Right atrium auricular region (tissue), 2 donors: ENCODE data around the gene MRPS15. TPM values are rescaled to one million over a fixed set of nuclear protein-coding genes. Genes with fewer than 3 reads are reported as not detected.
A peak's percentile ranks its signal among the peaks of the same experiment; 100 is the strongest.

Experiments
- DNase-seq: peaks from one replicate; pipeline ENCODE4 v3.0.0-alpha.2; 2019; ENCODE audit warnings: low spot score
- H3K27ac ChIP-seq, 2 donors: fragments of 200-600 bp; sonication (generic); 1 replicate in 1 of 2; 2 replicates in 1 of 2; pipeline ENCODE4 v1.5.1; 2016 to 2019
- H3K27me3 ChIP-seq, 2 donors: fragments of 200-600 bp; sonication (generic); one replicate each; pipeline versions ENCODE4 v1.5.1 to v1.6.0; 2017 to 2019
- H3K36me3 ChIP-seq: fragments of 200-600 bp; sonication (generic); one replicate; pipeline ENCODE4 v1.5.1; 2016
- H3K4me1 ChIP-seq, 2 donors: fragments of 200-600 bp; sonication (generic); one replicate each; pipeline versions ENCODE4 v1.5.1 to v1.6.0; 2017 to 2019
- H3K4me3 ChIP-seq, 2 donors: fragments of 200-600 bp; sonication (generic); 1 replicate in 1 of 2; 2 replicates in 1 of 2; pipeline ENCODE4 v1.5.1; 2017 to 2019; ENCODE audit warnings: mild to moderate bottlenecking in 1 of 2, moderate library complexity in 1 of 2
- H3K9me3 ChIP-seq, 2 donors: fragments of 200-600 bp; sonication (generic); one replicate each; pipeline ENCODE4 v1.5.1; 2019
- total RNA-seq, 2 donors: library from RNA; depleted of rRNA; stranded (reverse); fragments of >200 nt; gene quantifications; one replicate each; pipeline ENCODE4 v1.1.0, GENCODE V29; 2016
- TF ChIP-seq, protein P1 (sequence below), 2 donors: fragments of 200-600 bp; sonication (generic); IDR thresholded peaks; one replicate each; pipeline ENCODE4 v1.5.1; 2019; ENCODE audit warnings: antibody characterized with exemption in 2 of 2

MRPS15 gene
- total RNA-seq, 2 donors from 2014 or later, result 81.4 to 93.4 TPM

- H3K36me3 ChIP-seq, result no peaks in the 10 kb centered on the region
- H3K4me3 ChIP-seq, result no peak overlapping the region
- DNase-seq, result peak; percentile 74
- H3K27me3 ChIP-seq, result no peaks in the 10 kb centered on the region
- no peaks in the 10 kb centered on the region for H3K9me3 ChIP-seq
- H3K4me1 ChIP-seq, result peaks cover 0 to 5% of the 10 kb centered on the region in 2 donors
- TF ChIP-seq, protein P1, sequence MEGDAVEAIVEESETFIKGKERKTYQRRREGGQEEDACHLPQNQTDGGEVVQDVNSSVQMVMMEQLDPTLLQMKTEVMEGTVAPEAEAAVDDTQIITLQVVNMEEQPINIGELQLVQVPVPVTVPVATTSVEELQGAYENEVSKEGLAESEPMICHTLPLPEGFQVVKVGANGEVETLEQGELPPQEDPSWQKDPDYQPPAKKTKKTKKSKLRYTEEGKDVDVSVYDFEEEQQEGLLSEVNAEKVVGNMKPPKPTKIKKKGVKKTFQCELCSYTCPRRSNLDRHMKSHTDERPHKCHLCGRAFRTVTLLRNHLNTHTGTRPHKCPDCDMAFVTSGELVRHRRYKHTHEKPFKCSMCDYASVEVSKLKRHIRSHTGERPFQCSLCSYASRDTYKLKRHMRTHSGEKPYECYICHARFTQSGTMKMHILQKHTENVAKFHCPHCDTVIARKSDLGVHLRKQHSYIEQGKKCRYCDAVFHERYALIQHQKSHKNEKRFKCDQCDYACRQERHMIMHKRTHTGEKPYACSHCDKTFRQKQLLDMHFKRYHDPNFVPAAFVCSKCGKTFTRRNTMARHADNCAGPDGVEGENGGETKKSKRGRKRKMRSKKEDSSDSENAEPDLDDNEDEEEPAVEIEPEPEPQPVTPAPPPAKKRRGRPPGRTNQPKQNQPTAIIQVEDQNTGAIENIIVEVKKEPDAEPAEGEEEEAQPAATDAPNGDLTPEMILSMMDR (IDR thresholded peaks at IDR 0.05), result no peak
- H3K27ac ChIP-seq, result peak overlapping the region in 1 of 2 donors; percentile 25
Measured at GRCh38 chr1:36486439-36487335, 22.5 kb upstream of the MRPS15 start.

- no peak overlapping the region for H3K27ac ChIP-seq
- H3K4me3 ChIP-seq, result no peak overlapping the region
- TF ChIP-seq, protein P1 (IDR thresholded peaks at IDR 0.05), result no peak
- H3K27me3 ChIP-seq, result no peaks in the 10 kb centered on the region
- H3K4me1 ChIP-seq, result peaks cover 0 to 11% of the 10 kb centered on the region in 2 donors
- DNase-seq, result no peak
- H3K9me3 ChIP-seq, result no peaks in the 10 kb centered on the region
- H3K36me3 ChIP-seq, result no peaks in the 10 kb centered on the region
Measured at GRCh38 chr1:36486093-36486438, 21.9 kb upstream of the MRPS15 start.

DNA sequence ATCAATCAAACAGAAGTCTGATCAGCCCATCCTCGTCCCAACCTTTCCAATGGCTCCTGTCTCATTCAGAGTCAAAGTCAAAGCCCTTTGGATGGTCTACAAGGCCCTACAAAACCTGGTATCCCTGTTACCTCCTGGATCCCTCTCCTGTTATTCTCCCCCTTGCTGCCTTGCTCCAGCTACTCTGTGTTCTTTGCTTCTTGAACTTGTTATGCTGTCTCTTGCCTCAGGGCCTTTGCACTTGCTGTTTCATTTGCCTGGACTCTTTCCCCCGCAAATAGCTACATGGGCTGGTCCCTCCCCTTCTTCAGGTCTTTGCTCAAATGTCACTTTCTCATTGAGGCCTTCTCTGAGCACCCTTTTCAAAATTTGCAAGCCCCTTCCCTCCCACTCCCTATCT, 19.9 kb upstream of the MRPS15 start:
- H3K4me3 ChIP-seq, result no peak overlapping the region
- no peak overlapping the region for H3K27ac ChIP-seq
- no peaks in the 10 kb centered on the region for H3K27me3 ChIP-seq
- no peak for DNase-seq
- no peaks in the 10 kb centered on the region for H3K36me3 ChIP-seq
- TF ChIP-seq, protein P1 (IDR thresholded peaks at IDR 0.05), result no peak
- no peaks in the 10 kb centered on the region for H3K9me3 ChIP-seq
- H3K4me1 ChIP-seq, result peaks cover 0 to 12% of the 10 kb centered on the region in 2 donors

GRCh38 chr1:36482724-36483388, 18.7 kb upstream of the MRPS15 start, which contains the start of gene CSF3R:
Gene CSF3R (minus strand): TSS chr1:36482913. CDS start chr1:36479496, 3,417 bp downstream.
- no peaks in the 10 kb centered on the region for H3K9me3 ChIP-seq
- H3K36me3 ChIP-seq, result no peaks in the 10 kb centered on the region
- no peaks in the 10 kb centered on the region for H3K27me3 ChIP-seq
- H3K4me3 ChIP-seq, result peak within 1 kb of the TSS; percentile 9 to 24
- peaks cover 0 to 12% of the 10 kb centered on the region in 2 donors for H3K4me1 ChIP-seq
- TF ChIP-seq, protein P1 (IDR thresholded peaks at IDR 0.05), result no peak
- H3K27ac ChIP-seq, result peak within 1 kb of the TSS in 1 of 2 donors; percentile 11
- no peak for DNase-seq

DNA sequence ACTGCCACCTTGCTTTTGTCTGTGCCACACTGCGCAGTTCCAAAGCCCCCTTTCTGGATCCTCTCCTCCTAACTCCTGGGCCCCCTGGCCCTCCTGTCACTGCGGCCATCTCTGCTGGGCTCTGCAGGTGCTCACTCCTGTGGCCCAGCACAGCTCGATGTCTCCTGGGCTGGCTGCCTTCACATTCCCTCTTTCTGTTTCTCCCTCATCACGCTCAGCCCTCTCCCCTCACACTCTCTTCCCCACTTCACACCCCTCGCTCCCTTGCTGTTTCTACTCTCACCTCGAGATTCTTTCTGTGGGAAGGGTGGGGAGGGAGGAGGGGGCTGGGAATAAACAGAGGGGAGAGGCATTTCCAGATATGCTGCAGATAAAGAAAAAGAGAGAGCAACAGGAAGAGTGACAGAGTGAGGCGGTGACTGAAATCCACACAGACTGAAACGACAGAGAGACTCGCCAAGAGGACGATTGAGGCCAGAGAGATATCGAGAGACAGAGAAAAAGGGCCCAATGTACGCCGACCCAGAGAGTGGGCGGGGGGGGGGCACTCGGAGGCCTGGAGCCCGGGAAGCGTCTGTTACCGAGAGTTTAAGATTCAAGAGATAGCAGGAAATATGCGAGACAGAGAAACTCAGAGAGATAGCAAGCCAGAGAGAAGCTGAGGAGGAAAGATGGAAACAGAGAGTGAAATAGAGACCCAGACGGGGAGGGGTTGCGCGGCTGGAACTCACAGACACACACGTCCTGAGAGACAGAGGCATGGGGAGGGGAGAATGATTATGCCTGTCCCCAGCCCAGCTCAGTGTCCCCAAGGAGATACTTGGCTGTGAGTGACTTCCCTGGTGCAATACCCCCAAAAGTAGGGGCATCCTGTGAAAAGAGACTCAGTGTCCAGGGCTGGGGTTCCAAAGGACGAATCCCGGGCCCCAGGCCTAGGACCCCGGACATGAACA, 17.9 kb upstream of the MRPS15 start:
- Histone ChIP-seq H3K27me3 (no peaks in the 10 kb centered on the region), H3K36me3 (no peaks in the 10 kb centered on the region), H3K4me1 (peaks cover 0 to 12% of the 10 kb centered on the region in 2 donors), H3K9me3 (no peaks in the 10 kb centered on the region), H3K4me3 (peak overlapping the region; percentile 9 to 24), H3K27ac (peak overlapping the region in 1 of 2 donors; percentile 11)
- DNase-seq, result no peak
- TF ChIP-seq, protein P1 (IDR thresholded peaks at IDR 0.05), result no peak
